Fibroblast of lung (primary cell): ENCODE measurements around the gene CYLD. TPM values are rescaled to one million over a fixed set of nuclear protein-coding genes. Genes with fewer than 3 reads are reported as not detected.
A peak's percentile ranks its signal among the peaks of the same experiment; 100 is the strongest.

ENCODE experiments used
- DNase-seq, 2 donors: peaks; one replicate each; pipeline versions ENCODE4 v3.0.0 to v3.0.0-alpha.2; 2010; ENCODE audit warnings: low read depth in 2 of 2
- H2AFZ ChIP-seq: 2 replicates; pipeline ENCODE4 v1.5.1; 2012; ENCODE audit warnings: low read length, control low read depth, inconsistent platforms
- H3K27ac ChIP-seq: 2 replicates; pipeline ENCODE4 v1.5.1; 2011; ENCODE audit warnings: low read length, control low read depth; ENCODE audit not compliant: insufficient read depth
- H3K27me3 ChIP-seq: 2 replicates; pipeline ENCODE4 v1.5.1; 2011; ENCODE audit warnings: mild to moderate bottlenecking, low read length; ENCODE audit not compliant: control insufficient read depth, insufficient read depth
- H3K36me3 ChIP-seq: 2 replicates; pipeline ENCODE4 v1.5.1; 2011; ENCODE audit warnings: low read length; ENCODE audit not compliant: control insufficient read depth, insufficient read depth
- H3K4me1 ChIP-seq: 2 replicates; pipeline ENCODE4 v1.5.1; 2011; ENCODE audit warnings: low read length; ENCODE audit not compliant: control insufficient read depth, insufficient read depth; ENCODE audit errors: extremely low read depth
- H3K4me2 ChIP-seq: 2 replicates; pipeline ENCODE4 v1.5.1; 2011; ENCODE audit warnings: low read length, control low read depth; ENCODE audit not compliant: insufficient read depth; ENCODE audit errors: extremely low read depth
- H3K4me3 ChIP-seq, 4 experiments: fragments of 200-600 bp in 1 of 4; sonication (generic) in 1 of 4; replicated peaks in 1 of 4; 2 replicates each; pipeline ENCODE4 v1.5.1; 2011 to 2016; ENCODE audit warnings: low read length in 4 of 4, low read depth in 3 of 4, mild to moderate bottlenecking in 3 of 4, control low read depth in 2 of 4, inconsistent platforms in 1 of 4, mixed read lengths in 1 of 4; ENCODE audit not compliant: insufficient read depth in 1 of 4; ENCODE audit errors: control extremely low read depth in 1 of 4
- H3K79me2 ChIP-seq: 2 replicates; pipeline ENCODE4 v1.5.1; 2012; ENCODE audit warnings: mild to moderate bottlenecking, low read length, inconsistent platforms; ENCODE audit not compliant: control insufficient read depth, insufficient read depth
- H3K9ac ChIP-seq: 2 replicates; pipeline ENCODE4 v1.5.1; 2011; ENCODE audit warnings: mild to moderate bottlenecking, low read length, control low read depth; ENCODE audit not compliant: insufficient read depth
- H3K9me3 ChIP-seq: 2 replicates; pipeline ENCODE4 v1.5.1; 2012; ENCODE audit warnings: low read depth, low read length; ENCODE audit not compliant: control insufficient read depth, insufficient read depth
- H4K20me1 ChIP-seq: 2 replicates; pipeline ENCODE4 v1.5.1; 2011; ENCODE audit warnings: low read length; ENCODE audit not compliant: control insufficient read depth, insufficient read depth; ENCODE audit errors: extremely low read depth
- CTCF ChIP-seq, 2 donors: IDR thresholded peaks in 1 of 2; conservative IDR thresholded peaks in 1 of 2; 1 replicate in 1 of 2; 2 replicates in 1 of 2; pipeline ENCODE4 v1.5.1; 2011 to 2012; ENCODE audit warnings: low read length in 2 of 2, control low read depth in 1 of 2, inconsistent platforms in 1 of 2, low read depth in 1 of 2, mild to moderate bottlenecking in 1 of 2
- EZH2 ChIP-seq: IDR thresholded peaks from 2 replicates; pipeline ENCODE4 v1.5.1; 2012; ENCODE audit warnings: low read length, control low read depth, mild to moderate bottlenecking; ENCODE audit errors: missing control alignments
- polyA plus RNA-seq, 2 donors: library from polyadenylated mRNA; depleted of rRNA in 1 of 2; stranded (reverse) in 1 of 2; unstranded in 1 of 2; fragments of >200 nt; gene quantifications; 2 replicates each; pipeline ENCODE4 v1.2.1, GENCODE V29; 2011 to 2012; ENCODE audit warnings: missing spikeins in 1 of 2
- total RNA-seq: library from RNA; depleted of rRNA; stranded (reverse); fragments of >200 nt; gene quantifications from 2 replicates; pipeline ENCODE4 v1.2.1, GENCODE V29; 2014

The CYLD gene
- total and polyA plus RNA-seq, 2 donors (not counting 1 experiment from before 2014, with no cell fraction given), result 22.1 to 66.7 TPM

DNA sequence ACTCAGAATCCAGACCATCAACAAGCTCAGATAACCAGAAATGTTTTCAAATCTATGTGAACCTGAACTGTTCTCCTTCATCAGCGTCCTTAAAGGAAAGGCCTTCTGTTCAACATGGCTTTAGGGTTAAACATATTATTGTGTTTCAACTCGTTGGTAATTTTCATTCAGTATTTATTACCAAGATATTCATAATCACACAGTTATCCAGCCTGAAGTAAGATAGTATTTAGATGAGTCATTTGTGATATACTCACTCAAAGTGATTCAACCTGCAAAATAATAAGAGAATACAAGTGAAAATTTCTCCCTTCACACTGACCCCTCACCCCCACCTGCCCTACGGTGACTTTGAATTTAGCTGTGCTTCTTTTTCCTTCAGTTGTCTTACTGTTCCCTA is 3.0 kb downstream of the CYLD start:
- Histone ChIP-seq H3K27me3 (no peaks in the 10 kb centered on the region), H4K20me1 (no peaks in the 10 kb centered on the region), H3K9ac (no peak overlapping the region), H2AFZ (no peak overlapping the region), H3K4me2 (peak overlapping the region; percentile 52), H3K4me3 (no peak overlapping the region), H3K27ac (no peak overlapping the region), H3K79me2 (no peaks in the 10 kb centered on the region), H3K9me3 (no peaks in the 10 kb centered on the region), H3K36me3 (no peaks in the 10 kb centered on the region), H3K4me1 (peaks cover 7% of the 10 kb centered on the region)
- peak in 1 of 2 donors; percentile 37 for DNase-seq
- TF ChIP-seq CTCF (conservative IDR thresholded peaks at IDR 0.05 in 1 of 2, IDR thresholded peaks at IDR 0.05 in 1 of 2; ENCODE audit: low read depth in 1 of 2, low read length in 2 of 2) (no peak), EZH2 (no peak)

GRCh38 chr16:50745940-50746339 is 4.1 kb downstream of the CYLD start:
- Histone ChIP-seq H3K79me2 (no peaks in the 10 kb centered on the region), H3K36me3 (no peaks in the 10 kb centered on the region), H3K4me1 (peaks cover 7% of the 10 kb centered on the region), H2AFZ (no peak overlapping the region), H4K20me1 (no peaks in the 10 kb centered on the region), H3K9ac (no peak overlapping the region), H3K27ac (no peak overlapping the region), H3K4me2 (no peak overlapping the region), H3K4me3 (no peak overlapping the region), H3K27me3 (no peaks in the 10 kb centered on the region), H3K9me3 (no peaks in the 10 kb centered on the region)
- TF ChIP-seq CTCF (conservative IDR thresholded peaks at IDR 0.05 in 1 of 2, IDR thresholded peaks at IDR 0.05 in 1 of 2; ENCODE audit: low read depth in 1 of 2, low read length in 2 of 2) (no peak), EZH2 (no peak)
- DNase-seq, result no peak

DNA sequence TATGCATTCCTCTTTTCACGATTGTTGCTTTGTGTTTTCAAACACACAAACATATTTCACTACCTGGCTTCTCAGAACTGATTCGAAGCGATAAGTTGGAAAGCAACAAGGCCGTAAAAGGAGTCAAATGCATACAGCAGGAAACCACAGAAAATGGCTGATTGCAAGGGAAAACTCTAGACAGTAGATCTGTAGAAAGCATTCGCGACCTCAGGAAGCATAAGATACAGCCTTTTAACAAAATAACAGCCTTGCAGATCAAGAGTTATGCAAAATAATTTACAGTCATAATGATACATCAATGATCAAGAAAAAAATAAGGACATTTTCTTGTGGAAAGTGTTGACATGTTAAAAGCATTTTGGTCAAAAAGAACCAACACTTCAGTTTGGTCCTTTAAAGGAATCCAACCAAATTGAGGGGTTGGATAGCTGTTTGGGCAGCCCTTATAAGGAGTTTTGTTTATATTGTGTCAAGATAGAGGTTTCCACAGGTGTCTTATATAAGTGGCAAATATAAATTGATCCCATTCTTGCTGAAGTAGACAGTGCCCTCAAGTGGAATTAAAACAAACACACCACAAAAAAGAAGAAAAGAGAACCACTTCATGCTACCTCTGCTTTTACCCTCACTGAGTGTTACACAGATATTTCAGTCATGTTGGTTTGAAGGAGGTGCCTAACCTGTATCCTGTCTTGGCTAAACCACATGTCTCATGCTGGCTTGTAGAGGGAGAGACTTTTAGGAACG is 5.5 kb downstream of the CYLD start:
- Histone ChIP-seq H2AFZ (no peak overlapping the region), H3K9me3 (no peaks in the 10 kb centered on the region), H3K9ac (no peak overlapping the region), H3K4me1 (peaks cover 7% of the 10 kb centered on the region), H3K27me3 (no peaks in the 10 kb centered on the region), H4K20me1 (no peaks in the 10 kb centered on the region), H3K36me3 (no peaks in the 10 kb centered on the region), H3K27ac (no peak overlapping the region), H3K4me2 (no peak overlapping the region), H3K4me3 (no peak overlapping the region), H3K79me2 (no peaks in the 10 kb centered on the region)
- TF ChIP-seq CTCF (conservative IDR thresholded peaks at IDR 0.05 in 1 of 2, IDR thresholded peaks at IDR 0.05 in 1 of 2; ENCODE audit: low read depth in 1 of 2, low read length in 2 of 2), result peak in 1 of 2 donors; percentile 9
- TF ChIP-seq EZH2, result no peak
- peak; percentile 10 to 37 for DNase-seq
